Small intestine (tissue), 7 donors: ENCODE measurements around the gene TPD52L2. TPM values are rescaled to one million over a fixed set of nuclear protein-coding genes. Genes with fewer than 3 reads are reported as not detected.
A peak's percentile ranks its signal among the peaks of the same experiment; 100 is the strongest.
"Not testable (repeated sequence)": the region's sequence is repeated elsewhere in the genome, so short reads cannot be mapped to it uniquely, and the experiment has no call there.

Experiments
- DNase-seq, 2 donors: peaks; one replicate each; pipeline versions ENCODE4 v3.0.0 to v3.0.0-alpha.2; 2013
- FAIRE-seq: peaks from 2 replicates; lab custom pipeline; 2012; peaks lifted over from hg19 to GRCh38; lab: Jason Lieb, UNC
- H3K27ac ChIP-seq, 3 donors: one replicate each; pipeline ENCODE4 v1.5.1; 2013; ENCODE audit warnings: low read length in 2 of 3, mild to moderate bottlenecking in 2 of 3, control low read depth in 1 of 3, inconsistent platforms in 1 of 3, low read depth in 1 of 3, moderate library complexity in 1 of 3
- H3K27me3 ChIP-seq, 3 donors: one replicate each; pipeline ENCODE4 v1.6.1; 2013; ENCODE audit warnings: low read length in 3 of 3, inconsistent platforms in 1 of 3; ENCODE audit not compliant: control insufficient read depth in 3 of 3, insufficient read depth in 3 of 3
- H3K36me3 ChIP-seq, 3 donors: one replicate each; pipeline ENCODE4 v1.6.1; 2013; ENCODE audit warnings: low read length in 3 of 3, inconsistent platforms in 1 of 3, low read depth in 1 of 3, mild to moderate bottlenecking in 1 of 3, moderate library complexity in 1 of 3; ENCODE audit not compliant: control insufficient read depth in 3 of 3, insufficient read depth in 2 of 3
- H3K4me1 ChIP-seq, 3 donors: one replicate each; pipeline ENCODE4 v1.6.1; 2013; ENCODE audit warnings: low read length in 2 of 3, inconsistent platforms in 1 of 3, low read depth in 1 of 3, mild to moderate bottlenecking in 1 of 3, moderate library complexity in 1 of 3; ENCODE audit not compliant: control insufficient read depth in 3 of 3, insufficient read depth in 2 of 3
- H3K4me3 ChIP-seq, 3 donors: one replicate each; pipeline ENCODE4 v1.5.1; 2013; ENCODE audit warnings: low read length in 3 of 3, control low read depth in 1 of 3, inconsistent platforms in 1 of 3, low read depth in 1 of 3, mild to moderate bottlenecking in 1 of 3, moderate library complexity in 1 of 3
- H3K9me3 ChIP-seq, 2 donors: one replicate each; pipeline ENCODE4 v1.6.1; 2013; ENCODE audit warnings: low read depth in 1 of 2, low read length in 1 of 2; ENCODE audit not compliant: control insufficient read depth in 2 of 2, insufficient read depth in 1 of 2
- WGBS, 3 donors: extraction: QIAGEN DNeasy Blood & Tissue Kit; methylation state at CpG; one replicate each; pipeline ENCODE4 v1.1.7; 2013; 5-methylcytosine and 5-hydroxymethylcytosine counted together
- polyA plus RNA-seq, 4 donors: library from polyadenylated mRNA; stranded (reverse) in 3 of 4; unstranded in 1 of 4; fragments of 200-250 nt in 3 of 4; fragments of 120-200 nt in 1 of 4; gene quantifications; one replicate each; pipeline versions ENCODE4 v1.2.1 to v1.2.3, GENCODE V29; 2013
- donor health status: healthy with polysubstance abuse.
- donor health status: control.
- donor health status: control.
- donor health status: Bipolar disorder and iron deficiency.
- donor health status: healthy.

Gene TPD52L2
- polyA plus RNA-seq, 4 donors: 65.6 to 87.7 (median 70.0) TPM

- H3K27ac ChIP-seq: no peak within 1 kb of the TSS
- DNase-seq (no peak), FAIRE-seq (no peak)
- H3K9me3 ChIP-seq: no peaks in the 10 kb centered on the region
- H3K4me1 ChIP-seq: peaks cover 0 to 31% (median 0%) of the 10 kb centered on the region in 3 donors
- H3K36me3 ChIP-seq: peaks cover 0 to 24% (median 4%) of the 10 kb centered on the region in 3 donors
- 95 to 97% (median 96%) methylated on average over 45 to 59 of the region's 59 CpGs for WGBS, 3 donors
- peaks cover 0 to 13% (median 0%) of the 10 kb centered on the region in 3 donors for H3K27me3 ChIP-seq
- no peak within 1 kb of the TSS for H3K4me3 ChIP-seq
Measured at GRCh38 chr20:63861365-63861934, 3.6 kb upstream of the TPD52L2 start, which contains the start of gene ABHD16B. TSS of gene ABHD16B (plus strand) at chr20:63861498. CDS start at chr20:63861541, 43 bp downstream.

GRCh38 chr20:63861981-63862901 lies 2.8 kb upstream of the TPD52L2 start:
- H3K27me3 ChIP-seq: peaks cover 0 to 10% (median 0%) of the 10 kb centered on the region in 3 donors
- H3K4me3 ChIP-seq: no peak overlapping the region
- DNase-seq: no peak
- H3K4me1 ChIP-seq: peaks cover 0 to 30% (median 0%) of the 10 kb centered on the region in 3 donors
- H3K36me3 ChIP-seq: peaks cover 0 to 25% (median 4%) of the 10 kb centered on the region in 3 donors
- H3K27ac ChIP-seq: no peak overlapping the region
- FAIRE-seq: no peak
- no peaks in the 10 kb centered on the region for H3K9me3 ChIP-seq
- WGBS, 3 donors: 97 to 98% (median 98%) methylated on average over 80 to 95 of the region's 95 CpGs

- Histone ChIP-seq H3K4me3 (peak overlapping the region in 2 of 3 donors; percentile 79 to 85), H3K27ac (peak overlapping the region; percentile 88 to 92 (median 90)), H3K4me1 (peaks cover 0 to 21% (median 0%) of the 10 kb centered on the region in 3 donors), H3K36me3 (peaks cover 0 to 28% (median 4%) of the 10 kb centered on the region in 3 donors), H3K27me3 (peaks cover 0 to 2% (median 0%) of the 10 kb centered on the region in 3 donors), H3K9me3 (no peaks in the 10 kb centered on the region)
- FAIRE-seq: no peak
- DNase-seq: peak in 1 of 2 donors; percentile 38
- WGBS, 3 donors: 75 to 84% (median 78%) methylated on average over 16 to 18 of the region's 18 CpGs
Measured at GRCh38 chr20:63863021-63863797, 1.9 kb upstream of the TPD52L2 start.

- peak overlapping the region in 2 of 3 donors; percentile 79 to 85 for H3K4me3 ChIP-seq
- H3K4me1 ChIP-seq: peaks cover 0 to 13% (median 0%) of the 10 kb centered on the region in 3 donors
- peak overlapping the region; percentile 88 to 92 (median 90) for H3K27ac ChIP-seq
- H3K9me3 ChIP-seq: no peaks in the 10 kb centered on the region
- FAIRE-seq (no peak), DNase-seq (peak; percentile 93)
- H3K36me3 ChIP-seq: peaks cover 0 to 36% (median 11%) of the 10 kb centered on the region in 3 donors
- H3K27me3 ChIP-seq: no peaks in the 10 kb centered on the region
- WGBS, 3 donors: 1 to 3% (median 1%) methylated on average over 38 of the region's 38 CpGs
Measured at GRCh38 chr20:63863798-63864544, 1.1 kb upstream of the TPD52L2 start.

- Histone ChIP-seq H3K9me3 (no peaks in the 10 kb centered on the region), H3K27me3 (no peaks in the 10 kb centered on the region), H3K4me3 (peak overlapping the region; percentile 54 to 85 (median 79)), H3K4me1 (peaks cover 0 to 9% (median 0%) of the 10 kb centered on the region in 3 donors), H3K36me3 (peaks cover 3 to 41% (median 16%) of the 10 kb centered on the region in 3 donors), H3K27ac (peak overlapping the region; percentile 88 to 92 (median 90))
- FAIRE-seq (no peak), DNase-seq (no peak)
- WGBS, 3 donors: 0% methylated on average over 25 of the region's 25 CpGs
Measured at GRCh38 chr20:63864545-63864977, 509 bp upstream of the TPD52L2 start.

- H3K9me3 ChIP-seq, FAIRE-seq, H3K4me1 ChIP-seq, H3K27ac ChIP-seq, DNase-seq, H3K27me3 ChIP-seq, H3K4me3 ChIP-seq: not testable (repeated sequence)
- 94 to 96% (median 95%) methylated on average over 13 of the region's 13 CpGs for WGBS, 3 donors
- H3K36me3 ChIP-seq: peaks cover 3 to 51% (median 16%) of the 10 kb centered on the region in 3 donors
Measured at GRCh38 chr20:63867042-63867441, 2.0 kb downstream of the TPD52L2 start.

GRCh38 chr20:63868264-63868663 lies 3.2 kb downstream of the TPD52L2 start:
- H3K9me3 ChIP-seq: no peaks in the 10 kb centered on the region
- no peak for DNase-seq
- no peak overlapping the region for H3K27ac ChIP-seq
- no peak for FAIRE-seq
- no peak overlapping the region for H3K4me3 ChIP-seq
- 93 to 98% (median 98%) methylated on average over 5 of the region's 5 CpGs for WGBS, 3 donors
- H3K4me1 ChIP-seq: peaks cover 0 to 6% (median 0%) of the 10 kb centered on the region in 3 donors
- no peaks in the 10 kb centered on the region for H3K27me3 ChIP-seq
- peaks cover 3 to 48% (median 20%) of the 10 kb centered on the region in 3 donors for H3K36me3 ChIP-seq
